Chondrocyte (in vitro differentiated cells): Measurements from ENCODE around the gene TMEM178B. TPM values are rescaled to one million over a fixed set of nuclear protein-coding genes. Genes with fewer than 3 reads are reported as not detected.

ENCODE experiments used
- DNase-seq: peaks from one replicate; pipeline ENCODE4 v3.0.0; 2021; ENCODE audit warnings: mixed read lengths, low spot score
- H3K27ac Mint-ChIP-seq: one replicate; pipeline ENCODE4 v1.8.0; 2021; ENCODE audit warnings: mild to moderate bottlenecking, moderate library complexity, mixed read lengths; ENCODE audit not compliant: unreplicated experiment
- H3K27me3 Mint-ChIP-seq: 2 replicates; pipeline ENCODE4 v1.8.0; 2021; ENCODE audit warnings: low read depth, mixed read lengths
- H3K36me3 Mint-ChIP-seq: 2 replicates; pipeline ENCODE4 v1.8.0; 2021; ENCODE audit warnings: low read depth, mixed read lengths
- H3K4me1 Mint-ChIP-seq: 2 replicates; pipeline ENCODE4 v1.8.0; 2021; ENCODE audit warnings: low read depth, mild to moderate bottlenecking, mixed read lengths
- H3K4me3 Mint-ChIP-seq: one replicate; pipeline ENCODE4 v1.8.0; 2021; ENCODE audit warnings: mild to moderate bottlenecking, moderate library complexity, mixed read lengths; ENCODE audit not compliant: unreplicated experiment
- H3K9me3 Mint-ChIP-seq: 2 replicates; pipeline ENCODE4 v1.8.0; 2021; ENCODE audit warnings: low read depth, mixed read lengths
- total RNA-seq: library from RNA; stranded (reverse); gene quantifications from 3 replicates; pipeline ENCODE4 v1.2.1, GENCODE V29; 2021
- TF ChIP-seq, protein P1 (sequence below): fragments of 200-600 bp; sonication (generic); IDR thresholded peaks from 2 replicates; pipeline ENCODE4 v1.5.0; 2021; ENCODE audit warnings: antibody characterized with exemption, mild to moderate bottlenecking, moderate library complexity

TMEM178B gene
- total RNA-seq, 1 donor from 2014 or later, result 0.92 TPM

GRCh38 chr7:141200191-141201108 lies 126.6 kb downstream of the TMEM178B start:
- Mint-ChIP-seq H3K4me1 (no peaks in the 10 kb centered on the region), H3K27me3 (peaks cover 11% of the 10 kb centered on the region), H3K4me3 (no peak overlapping the region), H3K9me3 (no peaks in the 10 kb centered on the region), H3K27ac (no peak overlapping the region), H3K36me3 (no peaks in the 10 kb centered on the region)
- DNase-seq, result no peak
- TF ChIP-seq, protein P1, sequence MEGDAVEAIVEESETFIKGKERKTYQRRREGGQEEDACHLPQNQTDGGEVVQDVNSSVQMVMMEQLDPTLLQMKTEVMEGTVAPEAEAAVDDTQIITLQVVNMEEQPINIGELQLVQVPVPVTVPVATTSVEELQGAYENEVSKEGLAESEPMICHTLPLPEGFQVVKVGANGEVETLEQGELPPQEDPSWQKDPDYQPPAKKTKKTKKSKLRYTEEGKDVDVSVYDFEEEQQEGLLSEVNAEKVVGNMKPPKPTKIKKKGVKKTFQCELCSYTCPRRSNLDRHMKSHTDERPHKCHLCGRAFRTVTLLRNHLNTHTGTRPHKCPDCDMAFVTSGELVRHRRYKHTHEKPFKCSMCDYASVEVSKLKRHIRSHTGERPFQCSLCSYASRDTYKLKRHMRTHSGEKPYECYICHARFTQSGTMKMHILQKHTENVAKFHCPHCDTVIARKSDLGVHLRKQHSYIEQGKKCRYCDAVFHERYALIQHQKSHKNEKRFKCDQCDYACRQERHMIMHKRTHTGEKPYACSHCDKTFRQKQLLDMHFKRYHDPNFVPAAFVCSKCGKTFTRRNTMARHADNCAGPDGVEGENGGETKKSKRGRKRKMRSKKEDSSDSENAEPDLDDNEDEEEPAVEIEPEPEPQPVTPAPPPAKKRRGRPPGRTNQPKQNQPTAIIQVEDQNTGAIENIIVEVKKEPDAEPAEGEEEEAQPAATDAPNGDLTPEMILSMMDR, result no peak

DNA sequence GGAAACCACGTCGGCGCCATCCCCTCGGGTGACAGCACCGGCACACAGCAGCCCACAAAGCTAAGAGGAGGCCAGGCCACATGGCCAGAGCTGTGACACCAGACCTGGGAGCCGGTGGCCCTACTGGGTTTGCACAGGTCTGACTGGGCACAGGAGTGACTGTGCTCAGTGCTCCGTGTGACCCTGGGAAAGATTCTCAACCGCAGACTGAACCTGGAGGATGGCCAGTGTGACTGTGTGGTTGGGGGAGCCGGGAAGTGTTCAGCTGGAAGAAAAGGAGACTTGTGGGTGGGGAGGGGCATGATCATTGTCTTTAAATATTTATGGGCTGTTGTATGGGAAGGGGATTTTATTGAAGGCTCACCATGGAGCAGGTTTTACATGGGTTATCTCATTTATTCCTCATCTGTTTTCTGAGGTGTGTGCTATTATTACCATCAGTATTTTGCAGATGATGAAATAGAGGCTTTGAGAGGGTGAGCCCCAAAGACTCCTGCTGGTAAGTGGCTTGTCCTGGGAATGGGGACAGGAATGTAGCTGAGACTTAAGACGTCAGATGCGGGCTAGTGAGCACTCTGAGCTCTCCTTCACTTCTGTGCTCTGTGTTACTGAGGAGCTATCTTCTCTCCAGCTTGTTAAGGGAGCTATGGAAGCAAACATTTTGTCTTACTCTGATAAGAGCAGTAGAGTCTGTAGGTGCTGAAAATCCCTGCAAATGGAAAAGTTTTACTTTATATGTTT lies 127.5 kb downstream of the TMEM178B start:
- H3K9me3 Mint-ChIP-seq, result no peaks in the 10 kb centered on the region
- H3K36me3 Mint-ChIP-seq, result no peaks in the 10 kb centered on the region
- no peaks in the 10 kb centered on the region for H3K4me1 Mint-ChIP-seq
- DNase-seq, result no peak
- TF ChIP-seq, protein P1, result no peak
- H3K4me3 Mint-ChIP-seq, result no peak overlapping the region
- H3K27ac Mint-ChIP-seq, result no peak overlapping the region
- H3K27me3 Mint-ChIP-seq, result peaks cover 11% of the 10 kb centered on the region

DNA sequence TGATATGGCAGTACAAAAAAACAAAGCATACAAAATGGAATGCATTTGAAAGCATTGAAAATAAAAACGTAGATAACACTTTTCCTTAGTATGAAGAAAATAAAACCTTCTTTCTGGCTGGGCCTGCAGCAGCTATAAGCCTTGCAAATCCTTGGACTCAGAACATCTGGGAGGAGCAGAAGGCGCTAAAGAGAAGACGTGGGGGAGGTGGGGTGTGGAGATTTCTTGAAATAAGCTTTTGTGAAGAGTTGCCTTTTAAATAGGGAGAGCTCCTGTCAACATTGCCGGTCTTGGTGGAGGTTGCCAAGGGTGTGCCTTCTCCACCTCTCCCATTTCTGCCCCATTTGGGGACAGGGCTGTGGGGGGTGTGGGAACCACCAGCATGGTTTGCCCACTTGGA lies 128.7 kb downstream of the TMEM178B start:
- DNase-seq, result no peak
- H3K27me3 Mint-ChIP-seq, result peaks cover 8% of the 10 kb centered on the region

GRCh38 chr7:141203177-141203576 lies 129.3 kb downstream of the TMEM178B start:
- H3K27ac Mint-ChIP-seq, result no peak overlapping the region
- H3K4me3 Mint-ChIP-seq, result no peak overlapping the region
- peaks cover 8% of the 10 kb centered on the region for H3K27me3 Mint-ChIP-seq
- DNase-seq, result no peak
- TF ChIP-seq, protein P1, result no peak
- no peaks in the 10 kb centered on the region for H3K4me1 Mint-ChIP-seq
- H3K9me3 Mint-ChIP-seq, result no peaks in the 10 kb centered on the region
- no peaks in the 10 kb centered on the region for H3K36me3 Mint-ChIP-seq

More for the DNA sequence above, 128.7 kb downstream of the TMEM178B start:
- H3K4me3 Mint-ChIP-seq, result no peak overlapping the region
- no peak overlapping the region for H3K27ac Mint-ChIP-seq
- TF ChIP-seq, protein P1, result no peak
- no peaks in the 10 kb centered on the region for H3K4me1 Mint-ChIP-seq
- no peaks in the 10 kb centered on the region for H3K36me3 Mint-ChIP-seq
- H3K9me3 Mint-ChIP-seq, result no peaks in the 10 kb centered on the region

DNA sequence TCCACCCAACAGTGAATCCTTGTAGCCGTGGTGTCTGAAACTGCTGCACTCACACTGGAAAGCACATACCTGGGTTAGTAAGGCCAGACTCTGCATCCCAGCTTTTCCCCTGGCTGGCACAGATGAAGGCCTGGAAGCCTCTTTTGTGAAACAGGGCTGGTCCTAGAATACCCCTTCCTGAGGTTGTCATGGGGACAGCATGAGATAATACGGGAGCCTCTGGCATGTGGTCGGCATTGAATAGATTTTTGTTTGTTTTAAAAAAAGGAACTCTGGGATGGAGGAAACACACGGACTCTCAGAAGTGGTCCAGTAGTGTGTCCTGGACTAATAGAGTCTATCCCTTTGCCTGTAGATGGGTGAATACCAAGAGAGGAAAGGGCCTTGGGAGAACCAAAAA lies 129.7 kb downstream of the TMEM178B start:
- no peak for DNase-seq

More for the DNA sequence above, 129.7 kb downstream of the TMEM178B start:
- no peak overlapping the region for H3K4me3 Mint-ChIP-seq
- H3K27me3 Mint-ChIP-seq, result peaks cover 8% of the 10 kb centered on the region
- no peak overlapping the region for H3K27ac Mint-ChIP-seq
- TF ChIP-seq, protein P1, result no peak
- no peaks in the 10 kb centered on the region for H3K4me1 Mint-ChIP-seq
- H3K9me3 Mint-ChIP-seq, result no peaks in the 10 kb centered on the region
- H3K36me3 Mint-ChIP-seq, result no peaks in the 10 kb centered on the region
